Placental pericyte (primary cell): ENCODE data around the gene C1QL2. TPM values are rescaled to one million over a fixed set of nuclear protein-coding genes. Genes with fewer than 3 reads are reported as not detected.

Source experiments
- small RNA-seq: library from RNA; depleted of rRNA; stranded (forward); fragments of <200 nt; gene quantifications from one replicate; pipeline ENCODE3, GENCODE V24; 2012; ENCODE audit warnings: low replicate concordance
- total RNA-seq: library from RNA; depleted of rRNA; stranded (reverse); fragments of >200 nt; gene quantifications from 2 replicates; pipeline ENCODE4 v1.2.3, GENCODE V29; 2012

C1QL2 gene
- total RNA-seq = under 0.01 TPM in 1 of 2 replicates, not detected in the other

DNA sequence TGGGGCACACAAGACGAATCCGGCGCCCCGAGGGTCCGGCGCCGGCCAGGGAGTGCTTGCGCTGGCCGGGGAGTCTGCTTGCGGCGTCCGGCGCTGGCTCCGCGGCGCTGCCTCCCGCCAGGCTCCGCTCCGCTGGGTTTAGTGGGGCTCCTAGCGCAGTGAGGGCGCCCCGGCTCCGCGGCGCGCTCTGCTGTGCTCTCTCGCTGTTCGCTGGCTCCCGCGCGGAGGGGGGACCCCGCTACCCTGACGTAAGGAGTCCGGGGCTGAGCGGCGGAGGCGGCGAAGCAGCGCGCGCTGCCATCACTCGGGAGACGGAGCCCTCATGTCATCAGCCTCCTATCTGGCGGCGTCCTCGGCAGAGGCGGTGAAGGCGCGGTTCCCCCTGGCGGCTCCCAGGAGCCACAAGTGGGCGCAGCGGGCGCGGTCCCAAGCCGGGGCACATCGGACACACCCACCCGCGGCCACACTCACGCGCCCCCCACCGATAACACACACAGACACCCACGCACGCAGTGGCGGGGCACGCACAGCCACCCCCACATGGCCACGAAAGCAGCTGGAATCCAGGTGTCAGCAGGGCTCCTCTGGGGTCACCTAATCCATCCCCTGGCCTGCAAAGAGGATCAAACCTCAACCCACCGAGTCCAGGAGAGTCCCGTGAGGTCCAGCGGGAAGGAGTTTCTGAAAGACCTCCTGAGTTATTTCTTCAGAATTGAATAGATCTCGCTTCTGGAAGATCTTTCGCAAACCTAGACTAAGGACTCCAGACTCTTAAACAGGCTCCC lies at the start of gene C1QL2:
TSS of gene C1QL2 (minus strand) at position 189 of the 785 bp plus-strand sequence. CDS start 482 bp downstream, outside the sequence.

Small RNA genes lying within 50 kb of the gene (small RNA-seq; reads per million reads assigned to genes)
- not detected for gene RN7SL468P

Other genes with a start within 250 kb of the C1QL2 start
- not detected in 2 replicates for gene MARCO, start 216.6 kb downstream of the C1QL2 start, total RNA-seq
- 58.3 and 74.0 TPM in 2 replicates for gene STEAP3, start 65.1 kb upstream of the C1QL2 start, total RNA-seq
- 5.7 and 6.7 TPM in 2 replicates for gene C2orf76, start 208.1 kb upstream of the C1QL2 start, total RNA-seq
- 47.5 and 68.9 TPM in 2 replicates for gene DBI, start 208.2 kb upstream of the C1QL2 start, total RNA-seq